ENCODE data around the gene GLRX5.
A peak's percentile ranks its signal among the peaks of the same experiment; 100 is the strongest.

The GLRX5 gene

GRCh38 chr14:95534299-95535225 lies at the start of gene GLRX5:
TSS of gene GLRX5 (plus strand) at chr14:95535050. CDS start at chr14:95535090, 40 bp downstream.
- DNase-seq = peak; percentile 100

GRCh38 chr14:95485222-95485819 lies 49.5 kb upstream of the GLRX5 start:
- no peak for DNase-seq

GRCh38 chr14:95486875-95487668 lies 47.8 kb upstream of the GLRX5 start:
- no peak for DNase-seq

- no peak for DNase-seq
These were observed 47.2 kb upstream of the GLRX5 start for GRCh38 chr14:95487669-95488084.

GRCh38 chr14:95488376-95489213 lies 46.3 kb upstream of the GLRX5 start:
- DNase-seq = no peak

- DNase-seq = no peak
These were observed 45.4 kb upstream of the GLRX5 start for GRCh38 chr14:95489214-95490137.

GRCh38 chr14:95490138-95490509 lies 44.7 kb upstream of the GLRX5 start:
- no peak for DNase-seq

- DNase-seq = no peak
These were observed 44.0 kb upstream of the GLRX5 start for GRCh38 chr14:95490727-95491451.

GRCh38 chr14:95491936-95492608 lies 42.8 kb upstream of the GLRX5 start:
- DNase-seq = no peak

- DNase-seq = no peak
These were observed 41.3 kb upstream of the GLRX5 start for GRCh38 chr14:95493503-95493902.

- no peak for DNase-seq
These were observed 40.9 kb upstream of the GLRX5 start for GRCh38 chr14:95493976-95494375.

GRCh38 chr14:95494456-95494855 lies 40.4 kb upstream of the GLRX5 start:
- no peak for DNase-seq

- no peak for DNase-seq
These were observed 39.8 kb upstream of the GLRX5 start for GRCh38 chr14:95495076-95495475.

GRCh38 chr14:95495538-95496025 lies 39.3 kb upstream of the GLRX5 start:
- no peak for DNase-seq

- DNase-seq = no peak
These were observed 38.7 kb upstream of the GLRX5 start for GRCh38 chr14:95496111-95496681.

GRCh38 chr14:95496690-95497259 lies 38.1 kb upstream of the GLRX5 start:
- no peak for DNase-seq

- DNase-seq = no peak
These were observed 37.3 kb upstream of the GLRX5 start for GRCh38 chr14:95497561-95498011.

- DNase-seq = no peak
These were observed 36.1 kb upstream of the GLRX5 start for GRCh38 chr14:95498622-95499353.

Data from NCI-H2171 (cell line).